HG03060 (cell line): ENCODE data around the gene CSNK1E.

Source experiments
- ATAC-seq: cut with Tn5 transposase; IDR thresholded peaks from one replicate; pipeline ENCODE4 v1.9.1; 2021; ENCODE audit warnings: low read depth, moderate number of reproducible peaks; ENCODE audit not compliant: unreplicated experiment

CSNK1E gene

GRCh38 chr22:38286915-38287669 lies 30.1 kb downstream of the CSNK1E start:
- no peak for ATAC-seq

- ATAC-seq, result no peak
Measured at GRCh38 chr22:38285018-38285417, 32.2 kb downstream of the CSNK1E start.

GRCh38 chr22:38284042-38284402 lies 33.2 kb downstream of the CSNK1E start:
- ATAC-seq, result no peak

GRCh38 chr22:38282397-38282796 lies 34.8 kb downstream of the CSNK1E start:
- no peak for ATAC-seq

GRCh38 chr22:38276166-38276565 lies 41.1 kb downstream of the CSNK1E start:
- ATAC-seq, result no peak

GRCh38 chr22:38273135-38273826 lies 44.0 kb downstream of the CSNK1E start:
- ATAC-seq, result no peak

- no peak for ATAC-seq
Measured at GRCh38 chr22:38272373-38273134, 44.7 kb downstream of the CSNK1E start, which contains the start of gene TMEM184B. Gene TMEM184B, minus strand, starts transcription at chr22:38273010. Its CDS starts 25,049 bp downstream, at chr22:38247961.

GRCh38 chr22:38271927-38272372 lies 45.3 kb downstream of the CSNK1E start:
- ATAC-seq, result no peak

GRCh38 chr22:38271101-38271500 lies 46.1 kb downstream of the CSNK1E start:
- ATAC-seq, result no peak

- ATAC-seq, result no peak
Measured at GRCh38 chr22:38270091-38270992, 46.9 kb downstream of the CSNK1E start.

GRCh38 chr22:38269466-38269865 lies 47.8 kb downstream of the CSNK1E start:
- no peak for ATAC-seq

- ATAC-seq, result no peak
Measured at GRCh38 chr22:38267086-38267485, 50.1 kb downstream of the CSNK1E start.

GRCh38 chr22:38266120-38266519 lies 51.1 kb downstream of the CSNK1E start:
- ATAC-seq, result no peak

- no peak for ATAC-seq
Measured at GRCh38 chr22:38264322-38264843, 52.9 kb downstream of the CSNK1E start.

- no peak for ATAC-seq
Measured at GRCh38 chr22:38262051-38262795, 55.0 kb downstream of the CSNK1E start.

- no peak for ATAC-seq
Measured at GRCh38 chr22:38260761-38261681, 56.2 kb downstream of the CSNK1E start.

GRCh38 chr22:38259370-38259769 lies 57.9 kb downstream of the CSNK1E start:
- no peak for ATAC-seq

- no peak for ATAC-seq
Measured at GRCh38 chr22:38258895-38259294, 58.3 kb downstream of the CSNK1E start.
